Frontal cortex (tissue), 4 donors: ENCODE data around the gene USP30. TPM values are rescaled to one million over a fixed set of nuclear protein-coding genes. Genes with fewer than 3 reads are reported as not detected.

ENCODE experiments used
- DNase-seq, 2 donors: peaks; one replicate each; pipeline ENCODE4 v3.0.0; 2012; ENCODE audit warnings: low spot score in 2 of 2
- FAIRE-seq: peaks from 2 replicates; lab custom pipeline; 2012; peaks lifted over from hg19 to GRCh38; lab: Jason Lieb, UNC
- small RNA-seq: library from RNA; depleted of rRNA; stranded (forward); fragments of <200 nt; gene quantifications from one replicate; pipeline ENCODE3, GENCODE V24; 2014
- total RNA-seq: library from RNA; depleted of rRNA; stranded (reverse); fragments of >200 nt; gene quantifications from one replicate; pipeline ENCODE4 v1.2.3, GENCODE V29; 2014
- donor health status: control.
- donor health status: control.
- donor health status: control.

Gene USP30
- total RNA-seq, 1 donor from 2014 or later, result 22.0 TPM

DNA sequence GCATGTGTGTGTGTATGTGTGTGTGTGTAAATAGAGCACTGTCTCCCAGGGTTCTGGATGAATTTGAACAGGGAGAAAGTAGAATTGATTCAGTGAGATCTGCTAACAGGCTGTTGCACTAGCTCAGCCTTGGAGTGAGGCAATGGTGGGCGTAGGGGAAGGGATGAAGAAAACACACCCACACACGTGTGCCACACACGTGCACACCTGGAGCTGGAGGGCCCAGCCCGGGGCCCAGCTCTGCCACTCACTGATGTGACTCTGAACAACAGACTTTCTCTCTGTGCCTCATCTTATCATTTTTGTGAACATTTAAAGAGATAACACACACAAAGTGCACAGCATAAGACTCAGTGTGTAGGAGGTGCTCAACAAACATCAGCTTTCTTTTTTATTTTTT, 68.2 kb downstream of the USP30 start:
- DNase-seq (no peak), FAIRE-seq (no peak)

DNA sequence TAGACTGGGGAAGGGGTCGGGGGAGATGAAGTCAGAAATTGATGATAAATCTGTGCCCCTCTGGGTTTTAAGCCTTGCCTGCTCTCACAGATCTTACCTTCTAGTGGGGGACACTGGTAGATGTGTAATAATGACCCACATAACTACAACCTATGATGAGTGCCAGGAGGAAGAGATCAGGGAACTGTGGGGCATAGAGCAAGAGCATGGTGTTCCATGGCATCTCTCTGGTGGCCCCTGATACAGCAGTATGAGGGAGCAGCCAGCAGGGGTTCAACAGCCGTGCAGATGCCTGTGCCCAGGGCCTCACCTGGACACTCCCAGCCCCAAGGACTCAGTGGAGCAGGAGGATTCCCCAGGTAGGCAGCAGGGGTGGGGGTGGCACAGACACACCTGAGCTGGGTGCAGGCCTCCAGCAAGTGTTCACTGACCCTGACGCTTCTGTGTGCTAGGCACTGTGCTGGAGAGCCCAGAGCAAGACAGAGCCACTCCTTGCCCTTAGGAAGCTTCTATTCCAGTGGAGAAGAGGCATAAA, 69.0 kb downstream of the USP30 start:
- DNase-seq, result no peak
- FAIRE-seq, result no peak

DNA sequence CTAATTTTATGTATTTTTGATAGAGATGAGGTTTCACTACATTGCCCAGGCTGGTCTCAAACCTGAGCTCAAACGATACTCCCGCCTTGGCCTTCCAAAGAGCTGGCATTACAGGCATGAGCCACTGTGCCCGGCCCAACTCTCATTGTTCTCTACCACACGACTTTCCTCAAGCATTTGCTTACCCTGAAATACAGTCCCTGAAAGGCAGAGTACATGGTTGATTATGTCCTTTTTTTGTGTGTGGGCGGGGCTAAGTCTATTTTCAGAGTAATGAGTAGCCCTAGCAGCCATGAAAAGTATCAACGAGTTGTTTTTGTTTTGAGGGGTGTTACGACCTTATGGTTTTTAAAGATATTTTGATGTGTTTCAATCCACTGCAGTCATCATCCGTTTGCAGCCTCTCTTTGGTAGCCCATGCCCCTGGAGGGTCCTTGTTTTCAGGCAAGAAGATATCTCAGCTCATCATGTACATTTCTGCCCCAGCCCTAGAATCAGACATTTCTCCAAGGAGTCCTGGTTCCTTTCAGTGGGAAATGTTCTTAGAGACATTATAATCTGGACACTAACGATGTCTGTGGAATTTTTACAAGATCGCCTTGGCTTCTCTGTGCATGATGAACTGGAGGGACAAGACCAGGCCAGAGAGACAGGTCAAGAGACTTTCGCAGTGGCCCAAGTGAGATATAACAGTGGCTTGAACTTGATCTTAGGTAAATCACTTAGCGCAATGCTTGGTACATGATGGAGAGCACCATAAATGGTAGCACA, 72.7 kb downstream of the USP30 start:
- FAIRE-seq, result no peak
- no peak for DNase-seq

DNA sequence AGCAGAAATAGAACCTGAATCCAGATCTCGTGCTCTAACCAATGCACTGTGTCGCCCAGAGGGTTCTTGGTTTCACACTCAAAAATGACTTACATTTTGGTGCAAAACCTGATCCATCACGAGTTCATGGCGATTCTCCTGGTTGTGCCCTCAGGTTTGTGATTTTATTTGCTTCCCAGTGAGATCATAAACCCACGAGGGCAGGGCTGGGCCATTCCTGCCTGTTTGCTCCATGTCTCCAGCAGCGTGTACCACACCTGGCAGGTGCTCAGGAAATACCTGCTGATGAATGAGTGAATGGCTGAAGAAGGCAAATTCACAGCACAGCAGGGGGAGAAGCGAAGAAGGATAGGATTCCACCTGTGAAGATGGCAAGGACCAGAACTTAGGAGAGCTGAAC, 73.4 kb downstream of the USP30 start:
- DNase-seq (no peak), FAIRE-seq (no peak)

DNA sequence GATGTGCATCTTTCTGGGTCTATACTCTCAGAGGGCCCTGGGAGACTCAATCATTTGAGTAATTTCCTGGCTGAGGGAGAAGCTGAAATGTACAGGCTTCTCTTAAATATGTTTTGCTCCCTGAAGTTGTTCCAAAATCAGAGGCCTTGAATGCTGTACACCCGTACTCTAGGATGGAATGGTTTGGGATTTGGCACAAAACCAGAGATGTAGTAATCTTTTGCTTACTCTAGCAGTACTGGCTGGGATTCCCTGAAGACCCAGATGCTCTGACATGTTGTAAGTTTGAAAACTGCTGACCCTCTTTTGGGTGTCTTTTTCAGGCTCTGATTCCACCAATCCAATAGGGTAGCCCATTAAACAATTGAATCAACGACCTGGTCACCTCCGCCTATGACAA, 74.4 kb downstream of the USP30 start:
- FAIRE-seq, result no peak
- no peak for DNase-seq

DNA sequence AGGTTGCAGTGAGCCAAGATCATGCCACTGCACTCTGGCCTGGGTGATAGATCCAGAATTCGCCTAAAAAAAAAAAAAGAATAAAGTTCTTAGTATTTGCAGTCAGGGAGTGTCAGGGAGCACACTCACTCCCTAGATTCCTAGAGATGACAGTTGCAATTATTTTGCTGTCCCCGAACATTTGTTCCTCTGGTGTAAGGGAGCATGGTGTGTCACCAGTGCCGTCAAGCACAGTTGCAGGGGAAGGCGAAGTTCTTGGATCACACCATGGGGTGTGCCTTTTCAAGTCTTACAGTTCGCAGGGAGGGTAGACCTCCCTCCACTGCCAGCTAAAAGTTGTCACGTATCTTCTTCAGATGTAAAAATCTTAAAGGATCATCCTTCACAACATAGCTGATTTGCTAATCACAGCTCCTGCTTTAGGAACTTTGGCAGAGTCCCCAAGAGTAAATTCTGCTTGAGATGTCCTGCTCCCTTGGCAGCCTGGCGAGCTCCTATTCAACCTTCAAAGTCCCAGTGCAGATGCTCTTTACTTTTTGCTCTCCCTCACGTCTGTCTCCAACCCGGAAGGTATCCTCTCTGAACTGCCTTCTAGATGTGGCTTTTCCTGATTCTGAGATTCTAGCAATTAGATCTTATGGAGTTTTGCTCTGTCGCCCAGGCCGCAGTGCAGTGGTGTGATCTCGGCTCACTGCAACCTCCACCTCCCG, 75.3 kb downstream of the USP30 start:
- DNase-seq (no peak), FAIRE-seq (no peak)

DNA sequence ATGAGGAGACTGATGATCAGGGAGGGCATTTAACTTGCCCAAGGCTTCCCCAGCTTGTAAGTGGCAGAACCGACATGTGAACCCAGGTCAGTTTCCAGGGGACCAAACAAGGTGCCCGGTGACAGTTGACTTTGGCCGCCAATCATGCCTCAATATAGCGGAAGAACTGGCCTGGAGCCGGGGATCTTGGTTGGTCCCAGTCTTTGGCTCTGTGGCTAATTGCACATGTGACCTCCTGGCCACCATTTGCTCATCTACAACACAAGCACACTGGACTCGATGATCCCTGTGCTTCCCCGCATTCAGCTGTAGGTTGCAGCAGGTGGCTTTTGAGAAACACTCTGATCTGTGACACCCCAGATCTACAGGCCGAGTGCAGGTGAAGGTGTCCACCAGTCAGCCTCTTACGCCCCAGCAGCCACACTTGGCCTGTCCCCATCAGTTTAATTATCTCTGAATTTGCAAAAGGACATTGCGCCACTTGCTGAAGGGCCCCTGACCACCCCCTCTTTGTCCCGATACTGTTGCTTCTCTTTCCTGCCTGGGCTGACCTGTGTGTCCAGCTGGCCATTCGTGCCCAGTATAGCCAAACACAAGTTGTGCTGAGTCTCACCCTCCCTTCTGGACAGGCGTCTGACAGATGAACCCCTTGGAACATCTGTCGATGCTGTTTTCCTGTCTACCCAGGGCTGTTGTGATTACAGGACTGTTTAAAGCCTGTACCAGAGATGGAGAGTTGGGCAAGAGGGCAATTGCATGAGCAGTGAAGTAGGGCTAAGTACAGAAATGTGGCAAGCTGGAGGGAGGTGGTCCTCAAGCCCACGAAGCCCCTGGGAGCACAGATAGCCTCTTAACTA, 78.1 kb downstream of the USP30 start:
- DNase-seq, result no peak

DNA sequence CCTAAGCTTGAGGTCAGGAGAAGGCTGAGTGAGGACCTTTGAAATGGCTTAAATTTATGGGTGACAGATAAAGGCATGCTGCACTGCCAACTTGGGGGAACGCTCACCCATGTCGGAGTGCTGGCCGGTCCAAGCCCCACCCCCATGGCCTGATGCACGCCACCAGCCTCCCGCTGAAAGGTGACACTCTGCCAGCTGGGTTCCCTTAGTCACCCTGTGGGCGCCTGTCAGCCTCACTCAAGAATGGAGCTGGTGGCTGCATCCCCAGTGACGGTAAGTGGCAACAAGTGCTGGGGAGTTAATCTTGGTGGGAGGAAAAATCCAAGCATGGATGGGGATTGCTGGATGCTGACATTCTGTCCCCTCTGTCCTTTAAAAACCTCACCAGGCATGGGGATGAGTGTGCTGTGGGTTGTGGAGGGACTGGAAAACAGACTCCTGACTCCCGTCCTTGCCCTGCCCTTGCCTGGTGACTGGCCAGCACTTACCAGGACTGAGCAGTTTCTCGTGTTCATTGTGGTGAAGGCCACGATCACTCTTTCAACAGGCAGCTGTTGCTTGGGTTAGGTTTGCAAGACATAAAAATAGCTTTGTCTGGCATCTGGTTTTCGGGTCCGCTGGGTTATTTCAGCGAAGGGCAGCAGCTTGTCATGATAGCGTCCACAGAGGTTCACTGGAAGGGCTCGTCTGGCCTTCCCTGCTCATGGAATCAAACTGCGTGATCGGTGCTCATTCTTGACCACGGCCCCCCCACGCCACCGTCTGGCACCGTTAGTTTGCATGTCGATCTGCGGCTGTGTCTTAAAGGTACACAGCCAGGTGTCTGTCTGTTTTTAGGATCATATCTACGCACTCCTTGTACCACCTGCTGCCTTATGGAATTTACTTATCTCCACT, 79.0 kb downstream of the USP30 start:
- no peak for FAIRE-seq
- DNase-seq, result peak in 1 of 2 donors; percentile 43

More for the DNA sequence above, 78.1 kb downstream of the USP30 start:
- FAIRE-seq, result no peak

DNA sequence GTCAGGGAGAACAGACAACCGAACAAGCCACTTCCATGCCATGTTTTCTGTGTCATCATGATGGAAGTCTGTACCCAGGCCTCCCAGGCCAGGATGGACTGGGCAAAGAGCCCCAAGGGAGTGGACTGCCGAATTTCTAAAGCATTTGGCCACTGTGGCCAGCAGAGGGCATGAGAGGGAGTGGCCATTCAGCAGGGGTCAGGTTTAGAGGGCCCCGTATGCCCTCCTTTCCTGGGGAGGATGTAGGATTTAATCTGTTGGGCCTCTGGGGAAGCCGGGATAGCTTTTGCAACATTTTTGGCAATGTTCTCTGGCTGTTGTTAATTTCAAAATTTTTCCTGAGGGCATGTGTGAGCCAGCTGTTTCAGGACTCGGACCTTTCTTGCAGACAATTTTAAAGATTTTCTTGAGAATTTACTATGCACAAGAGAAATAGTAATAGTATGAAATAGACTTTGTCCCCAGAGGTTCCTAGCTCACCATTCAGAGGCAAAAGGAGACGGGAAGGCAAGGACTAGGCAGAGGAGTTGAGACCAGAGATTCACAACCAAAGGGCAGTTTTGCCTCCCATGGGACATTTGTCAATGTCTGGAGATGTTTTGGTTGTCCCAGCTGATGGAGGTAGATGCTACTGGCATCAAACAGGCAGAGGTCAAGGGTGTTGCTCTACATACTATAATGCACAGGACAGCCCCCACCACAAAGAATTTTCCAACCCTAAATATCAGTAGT, 82.0 kb downstream of the USP30 start:
- FAIRE-seq (no peak), DNase-seq (peak in 1 of 2 donors; percentile 41)

DNA sequence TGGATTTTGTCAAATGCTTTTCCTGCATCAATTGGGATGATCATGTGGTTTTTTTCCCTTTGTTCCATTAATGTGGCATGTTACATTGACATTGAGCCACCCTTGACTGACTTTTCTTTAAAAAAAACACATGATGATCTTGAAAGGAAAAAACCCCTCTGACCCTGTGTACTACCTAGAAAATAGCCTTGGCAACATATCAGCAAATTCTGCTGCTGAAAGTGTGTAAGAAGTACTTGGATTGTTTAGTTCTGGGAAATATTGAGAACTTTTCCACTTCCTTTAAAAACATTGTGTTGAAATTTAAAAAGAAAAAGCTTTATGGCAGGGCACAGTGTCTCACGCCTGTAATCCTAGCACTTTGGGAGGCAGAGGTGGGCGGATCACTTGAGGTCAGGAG, 84.7 kb downstream of the USP30 start:
- FAIRE-seq, result no peak
- no peak for DNase-seq

Small RNAs within 50 kb of the gene (small RNA-seq; reads per million reads assigned to genes)
- gene AC190387.1 (not detected), gene RNA5SP372 (not detected)

Other genes with a start within 250 kb of the USP30 start
- gene SSH1, start 195.0 kb upstream of the USP30 start, total RNA-seq, result 4.1 TPM
- not detected for gene DAO, start 172.5 kb upstream of the USP30 start, total RNA-seq
- gene SVOP, start 31.5 kb upstream of the USP30 start, total RNA-seq, result 40.8 TPM
- gene ALKBH2, start 40.9 kb downstream of the USP30 start, total RNA-seq, result 31.4 TPM
- 28.5 TPM for gene UNG, start 45.0 kb downstream of the USP30 start, total RNA-seq
- 4.9 TPM for gene ACACB, start 64.0 kb downstream of the USP30 start, total RNA-seq